CD4-positive, alpha-beta memory T cell (primary cell): Measurements from ENCODE around the gene FAXC. TPM values are rescaled to one million over a fixed set of nuclear protein-coding genes. Genes with fewer than 3 reads are reported as not detected.

Source experiments
- CTCF ChIA-PET: fragments of 350-600 bp; sonication (Branson Sonifier 250); formaldehyde crosslinking; loops from one replicate; lab custom pipeline; 2021; ENCODE audit warnings: inconsistent platforms; ENCODE audit not compliant: partially characterized antibody; lab: Charles Lee
- POLR2A ChIA-PET: fragments of 350-600 bp; sonication (Branson Sonifier 250); formaldehyde crosslinking; loops from one replicate; lab custom pipeline; 2021; ENCODE audit not compliant: partially characterized antibody; lab: Charles Lee
- DNase-seq, 5 donors: peaks; one replicate each; pipeline versions ENCODE4 v3.0.0 to v3.0.0-alpha.2; 2020 to 2022; ENCODE audit warnings: mixed read lengths in 1 of 5
- H3K27ac ChIP-seq: one replicate; pipeline ENCODE4 v1.7.0; 2013; ENCODE audit warnings: low read depth, low read length
- H3K27me3 ChIP-seq: 2 replicates; pipeline ENCODE4 v1.7.0; 2013; ENCODE audit warnings: mild to moderate bottlenecking, low read length, moderate library complexity; ENCODE audit not compliant: insufficient read depth
- H3K36me3 ChIP-seq: 2 replicates; pipeline ENCODE4 v1.7.0; 2013; ENCODE audit warnings: mild to moderate bottlenecking, low read length, moderate library complexity; ENCODE audit not compliant: insufficient read depth
- H3K4me1 ChIP-seq: 2 replicates; pipeline ENCODE4 v1.7.0; 2013; ENCODE audit warnings: mild to moderate bottlenecking, low read length, moderate library complexity; ENCODE audit not compliant: insufficient read depth
- H3K4me3 ChIP-seq, 2 donors: one replicate each; pipeline ENCODE4 v1.7.0; 2013; ENCODE audit warnings: low read length in 2 of 2, mild to moderate bottlenecking in 1 of 2
- H3K9me3 ChIP-seq, 2 donors: one replicate each; pipeline ENCODE4 v1.7.0; 2013; ENCODE audit warnings: low read length in 2 of 2, control low read depth in 1 of 2; ENCODE audit not compliant: control insufficient read depth in 1 of 2
- H3K27ac Mint-ChIP-seq, 7 donors: one replicate each; pipeline ENCODE4 v1.8.0; 2020 to 2021; ENCODE audit warnings: mixed read lengths in 7 of 7, mild to moderate bottlenecking in 6 of 7, inconsistent platforms in 3 of 7, moderate library complexity in 3 of 7
- H3K27me3 Mint-ChIP-seq, 2 donors: one replicate each; pipeline ENCODE4 v1.8.0; 2020 to 2021; ENCODE audit warnings: mixed read lengths in 2 of 2
- H3K36me3 Mint-ChIP-seq, 2 donors: one replicate each; pipeline ENCODE4 v1.8.0; 2020 to 2021; ENCODE audit warnings: mixed read lengths in 2 of 2, inconsistent platforms in 1 of 2, mild to moderate bottlenecking in 1 of 2
- H3K4me1 Mint-ChIP-seq, 4 donors: one replicate each; pipeline ENCODE4 v1.8.0; 2020 to 2021; ENCODE audit warnings: mixed read lengths in 4 of 4, mild to moderate bottlenecking in 1 of 4
- H3K4me3 Mint-ChIP-seq, 8 donors: one replicate each; pipeline ENCODE4 v1.8.0; 2020 to 2021; ENCODE audit warnings: mixed read lengths in 8 of 8, mild to moderate bottlenecking in 7 of 8, moderate library complexity in 6 of 8, inconsistent platforms in 3 of 8
- H3K9me3 Mint-ChIP-seq, 8 donors: one replicate each; pipeline ENCODE4 v1.8.0; 2020 to 2021; ENCODE audit warnings: mixed read lengths in 8 of 8, mild to moderate bottlenecking in 5 of 8, inconsistent platforms in 3 of 8, moderate library complexity in 1 of 8
- intact Hi-C: fragments of 100-400 bp; cut with micrococcal nuclease; formaldehyde crosslinking; loops from one replicate; pipeline ENCODE4 v1.15.1; 2023
- polyA plus RNA-seq, 2 donors: library from polyadenylated mRNA; unstranded; fragments of 300-500 nt; fragmentation: Illumina TruSeq; gene quantifications; one replicate each; pipeline ENCODE4 v1.2.3, GENCODE V29; 2021
- total RNA-seq, 2 experiments: library from RNA; stranded (reverse); gene quantifications; one replicate each; pipeline ENCODE4 v1.2.3, GENCODE V29; 2021

The FAXC gene
- total and polyA plus RNA-seq, 4 experiments from 2014 or later, result not detected

- POLR2A ChIA-PET, result no interaction called here
- Histone ChIP-seq H3K36me3 (no peaks in the 10 kb centered on the region), H3K9me3 (no peaks in the 10 kb centered on the region), H3K27ac (no peak overlapping the region), H3K4me1 (no peaks in the 10 kb centered on the region), H3K4me3 (no peak overlapping the region), H3K27me3 (no peaks in the 10 kb centered on the region)
- Mint-ChIP-seq H3K27ac (no peak overlapping the region), H3K36me3 (no peaks in the 10 kb centered on the region), H3K9me3 (no peaks in the 10 kb centered on the region), H3K27me3 (peaks cover 4 to 10% of the 10 kb centered on the region in 2 donors), H3K4me3 (no peak overlapping the region), H3K4me1 (no peaks in the 10 kb centered on the region)
- DNase-seq, result no peak
- intact Hi-C loops, result no loop called here
- CTCF ChIA-PET, result no interaction called here
Observed at GRCh38 chr6:99307295-99307907, 42.1 kb downstream of the FAXC start.

- H3K27me3 ChIP-seq, result no peaks in the 10 kb centered on the region
Observed at GRCh38 chr6:99306341-99306740, 43.1 kb downstream of the FAXC start.

GRCh38 chr6:99305021-99305554 is 44.4 kb downstream of the FAXC start:
- no peak overlapping the region for H3K4me3 ChIP-seq
- ChIA-PET POLR2A (no interaction called here), CTCF (interaction anchor here (1.8 kb wide), 1 partner anchor 25 kb away, joined by 5 read pairs; no protein-coding TSS in a partner anchor)
- Mint-ChIP-seq H3K4me1 (no peaks in the 10 kb centered on the region), H3K36me3 (no peaks in the 10 kb centered on the region), H3K27ac (no peak overlapping the region), H3K9me3 (no peaks in the 10 kb centered on the region), H3K4me3 (no peak overlapping the region), H3K27me3 (peaks cover 4 to 12% of the 10 kb centered on the region in 2 donors)
- intact Hi-C loops, result no loop called here
- no peaks in the 10 kb centered on the region for H3K9me3 ChIP-seq
- H3K27me3 ChIP-seq, result no peaks in the 10 kb centered on the region
- DNase-seq, result no peak
- H3K27ac ChIP-seq, result no peak overlapping the region
- H3K4me1 ChIP-seq, result no peaks in the 10 kb centered on the region
- H3K36me3 ChIP-seq, result no peaks in the 10 kb centered on the region

More at GRCh38 chr6:99306341-99306740, 43.1 kb downstream of the FAXC start:
- Mint-ChIP-seq H3K4me3 (no peak overlapping the region), H3K27ac (no peak overlapping the region), H3K27me3 (peaks cover 4 to 10% of the 10 kb centered on the region in 2 donors), H3K36me3 (no peaks in the 10 kb centered on the region), H3K4me1 (no peaks in the 10 kb centered on the region), H3K9me3 (no peaks in the 10 kb centered on the region)
- Histone ChIP-seq H3K4me1 (no peaks in the 10 kb centered on the region), H3K36me3 (no peaks in the 10 kb centered on the region), H3K27ac (no peak overlapping the region), H3K4me3 (no peak overlapping the region), H3K9me3 (no peaks in the 10 kb centered on the region)
- CTCF ChIA-PET, result no interaction called here
- POLR2A ChIA-PET, result no interaction called here
- no peak for DNase-seq
- intact Hi-C loops, result no loop called here

GRCh38 chr6:99297415-99297814 is 52.1 kb downstream of the FAXC start:
- Mint-ChIP-seq H3K4me1 (no peaks in the 10 kb centered on the region), H3K4me3 (no peak overlapping the region)
- H3K9me3 ChIP-seq, result no peaks in the 10 kb centered on the region

GRCh38 chr6:99297006-99297405 is 52.5 kb downstream of the FAXC start:
- Mint-ChIP-seq H3K27me3 (peaks cover 8 to 9% of the 10 kb centered on the region in 2 donors), H3K9me3 (no peaks in the 10 kb centered on the region), H3K4me1 (no peaks in the 10 kb centered on the region), H3K27ac (no peak overlapping the region), H3K36me3 (no peaks in the 10 kb centered on the region), H3K4me3 (no peak overlapping the region)
- no peaks in the 10 kb centered on the region for H3K4me1 ChIP-seq
- no peaks in the 10 kb centered on the region for H3K36me3 ChIP-seq
- intact Hi-C loops, result no loop called here
- no peak overlapping the region for H3K4me3 ChIP-seq
- CTCF ChIA-PET, result no interaction called here
- POLR2A ChIA-PET, result no interaction called here
- H3K27me3 ChIP-seq, result no peaks in the 10 kb centered on the region
- no peak for DNase-seq
- H3K27ac ChIP-seq, result no peak overlapping the region
- no peaks in the 10 kb centered on the region for H3K9me3 ChIP-seq

More at GRCh38 chr6:99297415-99297814, 52.1 kb downstream of the FAXC start:
- POLR2A ChIA-PET, result no interaction called here
- H3K4me3 ChIP-seq, result no peak overlapping the region
- DNase-seq, result no peak
- Mint-ChIP-seq H3K27ac (no peak overlapping the region), H3K36me3 (no peaks in the 10 kb centered on the region), H3K9me3 (no peaks in the 10 kb centered on the region), H3K27me3 (peaks cover 8 to 9% of the 10 kb centered on the region in 2 donors)
- intact Hi-C loops, result no loop called here
- H3K4me1 ChIP-seq, result no peaks in the 10 kb centered on the region
- no peaks in the 10 kb centered on the region for H3K27me3 ChIP-seq
- CTCF ChIA-PET, result interaction anchor here (1.7 kb wide), 1 partner anchor 19 kb away, joined by 4 read pairs; no protein-coding TSS in a partner anchor
- no peak overlapping the region for H3K27ac ChIP-seq
- H3K36me3 ChIP-seq, result no peaks in the 10 kb centered on the region

- Histone ChIP-seq H3K4me3 (no peak overlapping the region), H3K4me1 (no peaks in the 10 kb centered on the region), H3K27ac (no peak overlapping the region), H3K27me3 (no peaks in the 10 kb centered on the region), H3K36me3 (no peaks in the 10 kb centered on the region), H3K9me3 (no peaks in the 10 kb centered on the region)
- ChIA-PET POLR2A (no interaction called here), CTCF (no interaction called here)
- H3K36me3 Mint-ChIP-seq, result no peaks in the 10 kb centered on the region
- H3K27ac Mint-ChIP-seq, result no peak overlapping the region
- no peaks in the 10 kb centered on the region for H3K4me1 Mint-ChIP-seq
- H3K4me3 Mint-ChIP-seq, result no peak overlapping the region
- no peaks in the 10 kb centered on the region for H3K9me3 Mint-ChIP-seq
- DNase-seq, result no peak
- peaks cover 8 to 9% of the 10 kb centered on the region in 2 donors for H3K27me3 Mint-ChIP-seq
- intact Hi-C loops, result no loop called here
Observed at GRCh38 chr6:99296261-99296660, 53.2 kb downstream of the FAXC start.

GRCh38 chr6:99295276-99295675 is 54.2 kb downstream of the FAXC start:
- H3K4me1 ChIP-seq, result no peaks in the 10 kb centered on the region
- no peak overlapping the region for H3K27ac Mint-ChIP-seq
- no peaks in the 10 kb centered on the region for H3K36me3 ChIP-seq
- H3K9me3 Mint-ChIP-seq, result no peaks in the 10 kb centered on the region
- H3K4me3 ChIP-seq, result no peak overlapping the region
- H3K4me1 Mint-ChIP-seq, result no peaks in the 10 kb centered on the region
- H3K27me3 ChIP-seq, result no peaks in the 10 kb centered on the region
- POLR2A ChIA-PET, result no interaction called here
- CTCF ChIA-PET, result no interaction called here
- no peak for DNase-seq
- H3K4me3 Mint-ChIP-seq, result no peak overlapping the region
- intact Hi-C loops, result no loop called here
- H3K36me3 Mint-ChIP-seq, result no peaks in the 10 kb centered on the region
- no peak overlapping the region for H3K27ac ChIP-seq
- no peaks in the 10 kb centered on the region for H3K9me3 ChIP-seq
- peaks cover 7 to 8% of the 10 kb centered on the region in 2 donors for H3K27me3 Mint-ChIP-seq
